T-helper 9 cell (primary cell): ENCODE results near the gene EBLN2.

Source experiments
- DNase-seq: peaks from one replicate; pipeline ENCODE4 v3.0.0-alpha.2; 2020
- total RNA-seq, 2 donors: gene quantifications; one replicate each; lab custom pipeline; 2026; lab: John Stamatoyannopoulos, UW

Gene EBLN2
- total RNA-seq = 5.4 to 17.9 reads per million in 2 donors

DNA sequence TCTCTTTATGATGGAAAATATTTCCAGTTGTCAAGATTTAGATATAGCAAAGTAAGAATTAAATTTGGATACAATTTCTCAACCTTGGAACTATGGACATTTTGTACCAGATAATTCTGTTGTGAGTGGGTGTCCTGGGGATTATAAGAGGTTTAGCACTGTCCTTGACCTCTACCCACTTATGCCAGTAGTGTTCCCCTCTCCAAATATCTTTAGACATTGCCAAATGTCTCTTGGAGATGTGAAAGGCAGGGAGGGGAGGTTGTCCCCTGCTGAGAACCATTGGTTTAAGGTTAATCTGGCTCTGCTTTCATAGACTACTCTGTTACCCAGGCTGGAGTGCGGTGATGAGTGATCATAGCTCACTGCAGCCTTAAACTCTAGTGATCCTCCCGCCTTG, at the start of gene EBLN2:
EBLN2 (plus strand) TSS at position 244 of the 400 bp plus-strand sequence. CDS start 423 bp downstream, outside the sequence.
- DNase-seq = no peak

- no peak for DNase-seq
Measured at GRCh38 chr3:73018298-73018697, 43.2 kb upstream of the EBLN2 start.

- DNase-seq = no peak
Measured at GRCh38 chr3:73018790-73019441, 42.5 kb upstream of the EBLN2 start.

DNA sequence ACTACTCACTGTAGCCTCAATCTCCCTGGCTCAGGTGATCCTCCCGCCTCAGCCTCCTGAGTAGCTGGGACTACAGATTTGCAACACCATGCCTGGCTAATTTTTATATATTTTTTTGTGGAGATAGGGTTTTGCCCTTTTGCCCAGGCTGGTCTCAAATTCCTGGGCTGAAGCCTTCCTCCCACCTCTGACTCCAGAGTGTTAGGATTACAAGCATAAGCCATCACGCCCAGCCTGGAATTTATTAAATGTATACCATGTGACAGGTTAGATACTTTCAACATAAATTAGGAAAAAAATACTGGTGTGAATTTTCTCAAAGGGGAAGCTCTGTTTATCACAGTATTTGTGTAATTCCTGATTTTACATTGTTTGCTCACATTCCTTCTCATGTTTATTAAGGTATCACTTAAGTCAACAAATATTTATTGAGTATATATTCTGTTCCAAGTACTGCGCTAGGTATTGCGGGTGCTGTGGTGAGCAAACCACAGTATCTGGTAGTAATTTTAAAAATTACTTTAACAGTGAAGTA, 40.1 kb upstream of the EBLN2 start:
- DNase-seq = no peak

GRCh38 chr3:73024836-73025235, 36.6 kb upstream of the EBLN2 start:
- DNase-seq = no peak

DNA sequence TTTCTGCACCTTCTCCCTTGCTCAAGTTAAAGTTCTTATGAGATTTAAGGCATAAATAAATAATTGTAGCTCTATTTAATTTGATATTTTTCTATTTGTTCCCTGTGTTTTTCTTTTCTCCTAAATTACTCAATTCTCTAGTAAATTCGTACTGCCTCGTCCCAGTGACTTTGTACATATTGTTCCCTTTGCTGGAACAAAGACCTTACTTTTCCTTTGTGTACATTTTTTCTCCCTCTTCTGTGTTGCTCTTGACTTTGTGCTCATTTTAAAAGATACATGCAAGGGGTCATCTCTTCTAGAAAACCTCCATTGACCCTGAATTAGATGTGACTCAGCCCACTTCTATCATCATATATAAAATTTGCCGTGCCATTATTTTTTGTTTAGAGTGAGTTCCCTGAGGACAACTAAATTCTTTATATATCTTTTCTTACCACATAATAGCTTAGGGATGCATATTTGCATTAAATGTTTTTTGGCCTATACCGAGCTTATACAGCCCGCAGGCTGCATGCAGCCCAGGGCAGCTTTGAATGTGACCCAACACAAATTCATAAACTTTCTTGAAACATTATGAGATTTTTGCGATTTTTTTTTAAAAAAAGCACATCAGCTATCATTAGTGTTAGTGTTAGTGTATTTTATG, 35.2 kb upstream of the EBLN2 start:
- no peak for DNase-seq

DNA sequence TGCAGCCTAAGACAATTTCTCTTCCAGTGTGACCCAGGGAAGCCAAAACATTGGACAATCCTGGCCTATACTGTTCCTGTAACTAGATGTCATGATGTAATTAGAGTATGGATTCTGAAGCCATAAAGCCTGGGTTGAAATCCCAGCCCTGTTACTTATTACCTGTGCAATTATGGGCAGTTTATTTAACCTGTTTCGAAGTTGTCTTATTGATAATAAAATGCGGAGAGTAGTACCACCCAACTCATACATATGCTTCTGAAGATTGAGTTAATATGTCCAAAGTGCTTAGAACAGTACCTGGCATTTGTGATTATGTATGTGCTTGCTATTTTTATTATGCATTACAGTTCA, 34.7 kb upstream of the EBLN2 start:
- no peak for DNase-seq

DNA sequence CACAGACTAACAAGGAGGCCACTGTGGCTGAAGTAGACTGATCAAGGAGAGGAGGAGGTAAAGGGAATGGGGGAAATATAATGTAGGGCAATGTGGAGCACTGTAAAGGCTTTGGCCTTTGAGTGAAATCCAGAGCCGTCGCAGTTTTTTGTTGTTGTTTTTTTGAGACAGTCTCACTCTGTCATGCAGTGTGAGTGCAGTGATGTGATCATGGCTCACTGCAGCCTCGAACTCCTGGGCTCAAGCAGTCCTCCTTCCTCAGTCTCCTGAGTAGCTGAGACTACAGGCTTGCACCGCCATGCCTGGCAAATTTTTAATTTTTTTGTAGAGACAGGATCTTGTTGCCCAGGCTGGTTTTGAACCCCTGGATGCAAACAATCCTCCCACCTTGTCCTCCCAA, 32.7 kb upstream of the EBLN2 start:
- DNase-seq = no peak

DNA sequence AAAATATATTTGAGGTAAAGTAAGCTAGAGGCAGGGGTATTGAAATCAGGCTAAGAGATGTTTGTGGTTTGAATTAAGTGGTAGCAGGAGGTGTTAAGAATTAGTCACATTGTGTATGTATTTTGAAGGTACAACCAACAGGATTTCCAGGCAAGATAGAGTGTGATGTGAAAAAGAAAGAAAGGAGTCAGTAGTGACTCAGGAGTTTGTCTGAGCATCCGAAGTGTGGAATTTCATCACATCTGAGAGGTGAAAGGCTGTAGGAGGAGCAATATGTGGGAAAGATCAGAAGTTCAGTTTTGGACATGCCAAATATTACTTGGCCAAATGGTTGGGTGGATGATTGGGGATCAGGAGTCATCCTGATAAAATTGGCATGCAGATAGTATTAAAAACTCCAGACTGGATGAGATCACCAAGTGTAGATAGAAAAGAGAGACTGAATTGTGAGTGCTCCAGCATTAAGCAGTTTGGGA, 32.1 kb upstream of the EBLN2 start:
- no peak for DNase-seq

DNA sequence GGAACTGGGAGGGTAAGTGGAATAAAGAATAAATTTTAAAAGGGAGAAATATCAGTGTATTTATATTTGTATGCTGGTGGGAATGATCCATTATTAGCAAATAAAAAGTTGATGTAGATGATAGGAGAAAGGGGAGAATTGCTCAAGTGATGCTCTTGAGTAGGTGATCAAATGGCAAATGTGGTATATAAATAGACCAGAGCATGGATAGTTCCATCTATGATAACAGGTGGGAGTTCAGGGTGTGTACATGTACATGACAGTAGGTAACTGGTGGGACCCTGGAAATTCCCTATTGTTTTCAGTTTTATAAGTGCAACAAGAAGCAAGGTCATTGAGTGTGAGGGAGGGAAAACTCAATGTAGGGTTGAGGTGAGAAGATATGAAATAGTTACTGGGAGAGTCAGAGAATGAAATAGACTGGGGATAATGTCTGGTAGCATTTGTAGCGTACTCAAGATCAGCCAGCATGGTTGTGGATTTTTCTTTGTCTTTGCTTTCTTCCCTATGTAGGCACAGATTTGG, 31.3 kb upstream of the EBLN2 start:
- DNase-seq = no peak

GRCh38 chr3:73031573-73032103, 29.8 kb upstream of the EBLN2 start:
- no peak for DNase-seq

DNA sequence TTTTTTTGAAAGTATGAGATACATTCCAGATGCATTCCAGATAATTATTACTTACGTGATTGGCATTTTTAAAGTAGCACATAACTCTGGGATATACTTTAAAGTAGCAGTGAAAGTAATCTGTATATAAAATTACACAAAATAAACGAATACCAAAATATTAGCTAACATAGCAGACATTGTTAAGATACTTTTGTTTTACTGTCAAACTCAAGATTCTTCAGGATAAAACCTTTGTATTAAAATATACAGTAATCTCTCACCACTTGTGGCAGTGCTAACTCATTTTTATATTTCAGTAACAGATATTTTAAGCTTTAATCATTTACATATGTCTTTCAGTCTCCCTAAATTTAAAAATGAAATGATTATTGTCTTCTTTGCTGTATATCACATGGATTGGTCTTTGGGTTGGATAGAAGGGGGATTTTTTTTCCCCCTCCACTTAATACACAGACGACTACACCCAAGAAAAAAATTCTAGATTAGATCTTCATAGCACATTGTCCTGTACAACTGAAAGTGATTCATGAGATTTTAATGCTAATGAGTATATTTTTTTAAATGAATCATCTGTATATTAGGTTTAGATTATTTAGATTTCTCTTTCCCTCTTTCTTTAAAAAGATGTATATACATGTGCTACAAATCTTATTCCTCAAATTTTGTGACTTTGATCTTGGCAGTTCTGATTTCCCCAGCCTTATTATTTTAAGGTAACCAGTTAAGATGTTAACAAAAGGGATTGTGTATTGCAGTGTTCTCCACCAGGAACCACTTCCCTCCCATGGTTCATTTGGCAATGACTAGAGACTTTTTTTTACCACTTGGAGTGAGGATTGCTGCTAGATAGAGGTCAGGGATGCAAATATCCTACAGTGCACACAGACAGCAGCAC, 24.5 kb upstream of the EBLN2 start:
- no peak for DNase-seq

- DNase-seq = no peak
Measured at GRCh38 chr3:73041537-73041936, 19.9 kb upstream of the EBLN2 start.

GRCh38 chr3:73043414-73043813, 18.0 kb upstream of the EBLN2 start:
- DNase-seq = no peak

- no peak for DNase-seq
Measured at GRCh38 chr3:73045391-73045790, 16.1 kb upstream of the EBLN2 start.

GRCh38 chr3:73046195-73046594, 15.3 kb upstream of the EBLN2 start:
- DNase-seq = no peak

- no peak for DNase-seq
Measured at GRCh38 chr3:73049319-73049718, 12.1 kb upstream of the EBLN2 start.

GRCh38 chr3:73052857-73053256, 8.6 kb upstream of the EBLN2 start:
- DNase-seq = no peak

DNA sequence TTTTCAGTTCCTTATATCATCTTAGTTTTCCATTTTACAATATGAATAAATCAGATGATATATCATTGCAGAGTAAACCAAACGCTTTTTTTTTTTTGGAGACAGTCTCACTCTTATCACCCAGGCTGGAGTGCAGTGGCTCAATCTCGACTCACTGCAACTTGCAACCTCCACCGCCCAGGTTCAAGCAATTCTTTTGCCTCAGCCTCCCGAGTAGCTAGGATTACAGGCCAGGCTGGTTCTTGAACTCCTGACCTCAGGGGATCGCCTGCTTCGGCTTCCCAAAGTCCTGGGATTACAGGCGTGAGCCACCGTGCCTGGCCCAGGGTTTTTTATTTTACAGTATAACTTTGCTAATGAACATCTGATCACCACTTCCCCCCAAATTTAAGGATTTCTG, 5.9 kb upstream of the EBLN2 start:
- DNase-seq = no peak

DNA sequence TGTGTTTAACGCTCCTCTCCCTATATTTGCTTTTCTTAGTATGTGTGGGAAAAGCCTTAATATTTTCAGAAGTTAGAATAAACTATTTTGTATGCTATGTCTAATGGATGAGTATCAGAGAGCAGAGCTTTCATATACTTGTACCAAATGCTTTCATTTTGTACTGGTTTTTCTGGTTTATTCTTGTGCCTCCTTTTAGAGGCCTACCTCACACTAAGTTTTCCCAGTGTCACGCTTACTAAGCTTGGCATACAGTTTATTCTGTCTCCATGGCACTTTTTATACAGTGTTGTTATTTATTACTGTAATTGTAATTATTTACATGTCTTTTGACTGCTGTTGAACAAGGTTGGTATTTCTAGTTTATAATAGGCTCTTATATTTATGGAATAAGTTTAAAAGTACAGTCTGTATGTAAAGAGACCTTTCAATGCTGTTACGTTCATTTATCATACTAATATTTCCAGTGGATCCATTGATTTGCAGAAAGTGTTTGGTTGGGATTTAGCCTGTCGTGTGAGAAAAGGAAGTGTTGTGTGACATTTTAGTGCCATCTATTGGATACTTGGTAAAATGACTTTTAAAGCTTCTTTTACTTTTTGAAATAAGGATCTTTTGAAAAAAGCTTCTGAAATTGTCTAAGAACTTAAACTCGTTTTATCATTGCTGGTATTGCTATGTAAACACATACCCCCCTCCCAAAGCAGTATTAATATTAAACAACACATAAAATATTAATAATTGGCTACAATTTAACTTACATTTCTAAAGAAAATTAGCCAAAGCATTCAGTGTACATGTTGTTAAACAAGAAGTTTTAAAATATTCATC, 5.2 kb upstream of the EBLN2 start:
- no peak for DNase-seq

- DNase-seq = no peak
Measured at GRCh38 chr3:73056845-73057150, 4.7 kb upstream of the EBLN2 start.

DNA sequence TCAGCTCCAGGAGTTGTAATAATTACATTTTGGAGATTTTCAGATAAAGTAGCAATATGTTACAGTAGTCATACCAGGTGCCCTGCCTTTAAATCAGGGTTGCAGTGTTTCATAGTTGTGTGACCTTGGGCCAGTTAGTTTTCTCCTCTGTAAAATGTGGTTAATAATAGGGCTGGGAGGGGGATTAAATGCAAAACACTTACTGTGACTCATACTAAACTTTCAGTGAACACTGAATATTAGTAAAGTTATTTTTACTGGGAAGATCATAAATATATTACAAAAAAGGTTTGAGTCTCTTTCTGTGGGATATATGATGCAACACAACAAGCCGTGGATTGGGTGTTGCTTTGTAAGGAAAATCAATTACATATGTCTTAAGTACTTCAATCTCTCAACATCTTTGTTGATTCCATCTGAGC, 1.1 kb upstream of the EBLN2 start:
- no peak for DNase-seq
